Measurements from ENCODE around the gene PARD3. TPM values are rescaled to one million over a fixed set of nuclear protein-coding genes. Genes with fewer than 3 reads are reported as not detected.

Gene PARD3
- polyA plus RNA-seq, 3 donors = 0.51 TPM; not detected in 2

GRCh38 chr10:34089253-34089652 lies 725.8 kb downstream of the PARD3 start:
- no peak overlapping the region for H3K27ac Mint-ChIP-seq

DNA sequence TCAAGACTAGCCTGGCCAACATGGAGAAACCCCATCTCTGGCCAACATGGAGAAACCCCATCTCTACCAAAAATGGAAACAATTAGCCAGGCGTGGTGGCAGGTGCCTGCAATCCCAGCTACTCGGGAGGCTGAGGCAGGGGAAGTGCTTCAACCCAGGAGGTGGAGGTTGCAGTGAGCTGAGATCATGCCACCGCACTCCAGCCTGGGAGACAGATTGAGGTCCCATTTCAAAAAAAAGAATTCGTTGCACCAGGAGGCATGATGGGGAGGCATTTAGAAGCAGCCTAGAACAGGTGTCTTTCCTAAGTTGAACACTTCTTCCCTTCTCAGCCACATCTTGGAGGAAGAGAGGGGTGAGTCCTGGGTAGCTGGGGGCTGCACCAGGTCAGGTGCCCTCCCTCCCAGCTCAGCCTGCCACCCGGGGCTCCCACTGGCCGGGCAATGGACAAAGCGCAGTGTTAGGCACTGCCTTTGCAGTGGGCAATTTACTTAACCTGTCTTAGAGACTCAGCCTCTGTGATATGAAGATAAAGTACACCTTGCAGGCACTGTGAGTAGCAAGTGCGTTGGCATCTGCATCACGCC lies 726.8 kb downstream of the PARD3 start:
- H4K20me1 ChIP-seq (ENCODE audit: insufficient read depth, low read length) = no peaks in the 10 kb centered on the region
- no peaks in the 10 kb centered on the region for H3K4me1 ChIP-seq (ENCODE audit: control insufficient read depth in 1 of 2, insufficient read depth in 2 of 2, low read length in 2 of 2)
- H3K36me3 ChIP-seq (replicated peaks in 1 of 2; ENCODE audit: control insufficient read depth in 1 of 2, insufficient read depth in 2 of 2, low read length in 2 of 2) = no peaks in the 10 kb centered on the region
- H3K27me3 ChIP-seq (ENCODE audit: control insufficient read depth in 2 of 2, insufficient read depth in 2 of 2, low read length in 2 of 2) = no peaks in the 10 kb centered on the region
- no peaks in the 10 kb centered on the region for H3K79me2 ChIP-seq (ENCODE audit: insufficient read depth, low read length)
- H3K4me3 ChIP-seq (replicated peaks in 1 of 3; ENCODE audit: low read depth in 2 of 3, low read length in 3 of 3) = no peak overlapping the region
- Mint-ChIP-seq H3K36me3 (no peaks in the 10 kb centered on the region), H3K27ac (no peak overlapping the region), H3K9me3 (peaks cover 22 to 43% (median 33%) of the 10 kb centered on the region in 7 donors), H3K27me3 (ENCODE audit: low read depth in 3 of 3) (peaks cover 0 to 5% (median 4%) of the 10 kb centered on the region in 3 donors), H3K4me3 (no peak overlapping the region), H3K4me1 (no peaks in the 10 kb centered on the region)
- WGBS (ENCODE audit: insufficient coverage) = 92% methylated on average over 5 of the region's 9 CpGs
- H3K27ac ChIP-seq (ENCODE audit: low read depth in 1 of 2, low read length in 2 of 2) = no peak overlapping the region
- no peak overlapping the region for H2AFZ ChIP-seq (ENCODE audit: insufficient read depth, low read depth, low read length, poor library complexity, severe bottlenecking)
- intact Hi-C loops (cut with micrococcal nuclease) = no loop called here
- TF ChIP-seq CTCF (IDR thresholded peaks at IDR 0.05) = no peak
- H3K9me3 ChIP-seq (replicated peaks in 1 of 2; ENCODE audit: control insufficient read depth in 1 of 2, insufficient read depth in 1 of 2, low read length in 2 of 2) = peaks cover 6 to 38% of the 10 kb centered on the region in 2 donors
- H3K4me2 ChIP-seq (replicated peaks; ENCODE audit: extremely low read depth, low read length, poor library complexity, severe bottlenecking) = no peak overlapping the region
- no peak overlapping the region for H3K9ac ChIP-seq (ENCODE audit: insufficient read depth, low read length, poor library complexity, severe bottlenecking)
- DNase-seq = no peak

More at GRCh38 chr10:34089253-34089652, 725.8 kb downstream of the PARD3 start:
- no peaks in the 10 kb centered on the region for H3K36me3 Mint-ChIP-seq
- no peak for TF ChIP-seq CTCF (IDR thresholded peaks at IDR 0.05)
- peaks cover 16 to 45% (median 40%) of the 10 kb centered on the region in 7 donors for H3K9me3 Mint-ChIP-seq
- Histone ChIP-seq H2AFZ (ENCODE audit: insufficient read depth, low read depth, low read length, poor library complexity, severe bottlenecking) (no peak overlapping the region), H3K27ac (ENCODE audit: low read depth in 1 of 2, low read length in 2 of 2) (no peak overlapping the region), H3K9ac (ENCODE audit: insufficient read depth, low read length, poor library complexity, severe bottlenecking) (no peak overlapping the region), H3K4me3 (replicated peaks in 1 of 3; ENCODE audit: low read depth in 2 of 3, low read length in 3 of 3) (no peak overlapping the region), H3K4me1 (ENCODE audit: control insufficient read depth in 1 of 2, insufficient read depth in 2 of 2, low read length in 2 of 2) (no peaks in the 10 kb centered on the region), H3K4me2 (replicated peaks; ENCODE audit: extremely low read depth, low read length, poor library complexity, severe bottlenecking) (no peak overlapping the region), H3K9me3 (replicated peaks in 1 of 2; ENCODE audit: control insufficient read depth in 1 of 2, insufficient read depth in 1 of 2, low read length in 2 of 2) (peaks cover 11 to 41% of the 10 kb centered on the region in 2 donors), H3K36me3 (replicated peaks in 1 of 2; ENCODE audit: control insufficient read depth in 1 of 2, insufficient read depth in 2 of 2, low read length in 2 of 2) (no peaks in the 10 kb centered on the region), H4K20me1 (ENCODE audit: insufficient read depth, low read length) (no peaks in the 10 kb centered on the region), H3K27me3 (ENCODE audit: control insufficient read depth in 2 of 2, insufficient read depth in 2 of 2, low read length in 2 of 2) (no peaks in the 10 kb centered on the region), H3K79me2 (ENCODE audit: insufficient read depth, low read length) (no peaks in the 10 kb centered on the region)
- H3K4me3 Mint-ChIP-seq = no peak overlapping the region
- H3K27me3 Mint-ChIP-seq (ENCODE audit: low read depth in 3 of 3) = peaks cover 0 to 5% (median 4%) of the 10 kb centered on the region in 3 donors
- no peaks in the 10 kb centered on the region for H3K4me1 Mint-ChIP-seq
- intact Hi-C loops (cut with micrococcal nuclease) = no loop called here
- 92% methylated on average over 5 of the region's 6 CpGs for WGBS (ENCODE audit: insufficient coverage)
- DNase-seq = no peak

Measured in CD14-positive monocyte (primary cell).